Stimulated activated naive B cell treated with anti-CD40 and anti-IgM and Interleukin-4, amounts not matched to agents 10 μg/mL and 1 μg/mL and 100 μg/mL, for 72 hours (primary cell): ENCODE results near the gene LIPG.
A peak's percentile ranks its signal among the peaks of the same experiment; 100 is the strongest.
"Not testable (repeated sequence)": the region's sequence is repeated elsewhere in the genome, so short reads cannot be mapped to it uniquely, and the experiment has no call there.

Experiments
- ATAC-seq, 2 donors: fragments of 150-1000 bp; cut with Tn5 transposase; replicated peaks; 2 replicates each; pipeline ENCODE4 v1.10.0; 2021; ENCODE audit warnings: moderate library complexity in 1 of 2
- DNase-seq: peaks from one replicate; pipeline ENCODE4 v3.0.0; 2021
- H3K27ac Mint-ChIP-seq: one replicate; pipeline ENCODE4 v1.8.0; 2022; ENCODE audit warnings: mild to moderate bottlenecking, mixed read lengths
- H3K27me3 Mint-ChIP-seq, 2 donors: one replicate each; pipeline ENCODE4 v1.8.0; 2022; ENCODE audit warnings: mixed read lengths in 2 of 2
- H3K36me3 Mint-ChIP-seq, 2 donors: one replicate each; pipeline ENCODE4 v1.8.0; 2022; ENCODE audit warnings: mixed read lengths in 2 of 2, mild to moderate bottlenecking in 1 of 2
- H3K4me1 Mint-ChIP-seq, 2 donors: one replicate each; pipeline ENCODE4 v1.8.0; 2022; ENCODE audit warnings: mixed read lengths in 2 of 2, mild to moderate bottlenecking in 1 of 2
- H3K4me3 Mint-ChIP-seq, 2 donors: one replicate each; pipeline ENCODE4 v1.8.0; 2022; ENCODE audit warnings: mild to moderate bottlenecking in 2 of 2, mixed read lengths in 2 of 2, moderate library complexity in 1 of 2
- H3K9me3 Mint-ChIP-seq, 2 donors: one replicate each; pipeline ENCODE4 v1.8.0; 2022; ENCODE audit warnings: mixed read lengths in 2 of 2, mild to moderate bottlenecking in 1 of 2

The LIPG gene

GRCh38 chr18:49572611-49573345, 10.9 kb downstream of the LIPG start:
- Mint-ChIP-seq H3K9me3 (no peaks in the 10 kb centered on the region), H3K4me3 (no peak overlapping the region), H3K27ac (no peak overlapping the region), H3K4me1 (no peaks in the 10 kb centered on the region), H3K27me3 (peaks cover 0 to 15% of the 10 kb centered on the region in 2 donors), H3K36me3 (no peaks in the 10 kb centered on the region)
- no peak for ATAC-seq
- DNase-seq = no peak

- ATAC-seq (no peak), DNase-seq (no peak)
- H3K4me3 Mint-ChIP-seq = no peak overlapping the region
- no peak overlapping the region for H3K27ac Mint-ChIP-seq
- H3K4me1 Mint-ChIP-seq = no peaks in the 10 kb centered on the region
- H3K27me3 Mint-ChIP-seq = peaks cover 0 to 12% of the 10 kb centered on the region in 2 donors
- H3K9me3 Mint-ChIP-seq = no peaks in the 10 kb centered on the region
- no peaks in the 10 kb centered on the region for H3K36me3 Mint-ChIP-seq
Measured at GRCh38 chr18:49573835-49574234, 12.0 kb downstream of the LIPG start.

GRCh38 chr18:49579041-49579440, 17.2 kb downstream of the LIPG start:
- not testable (repeated sequence) for H3K36me3 Mint-ChIP-seq

GRCh38 chr18:49579583-49579982, 17.7 kb downstream of the LIPG start:
- not testable (repeated sequence) for H3K9me3 Mint-ChIP-seq

More at GRCh38 chr18:49579041-49579440, 17.2 kb downstream of the LIPG start:
- not testable (repeated sequence) for DNase-seq, H3K9me3 Mint-ChIP-seq, ATAC-seq, H3K4me1 Mint-ChIP-seq, H3K27ac Mint-ChIP-seq, H3K4me3 Mint-ChIP-seq
- H3K27me3 Mint-ChIP-seq = peaks cover 21 to 32% of the 10 kb centered on the region in 2 donors

GRCh38 chr18:49580279-49580678, 18.4 kb downstream of the LIPG start:
- ATAC-seq (no peak), DNase-seq (no peak)

More at GRCh38 chr18:49579583-49579982, 17.7 kb downstream of the LIPG start:
- DNase-seq, H3K36me3 Mint-ChIP-seq, H3K4me3 Mint-ChIP-seq, H3K27ac Mint-ChIP-seq, H3K4me1 Mint-ChIP-seq, ATAC-seq: not testable (repeated sequence)
- peaks cover 21 to 32% of the 10 kb centered on the region in 2 donors for H3K27me3 Mint-ChIP-seq

GRCh38 chr18:49581371-49581770, 19.5 kb downstream of the LIPG start:
- H3K36me3 Mint-ChIP-seq = peaks cover 0 to 4% of the 10 kb centered on the region in 2 donors
- H3K27me3 Mint-ChIP-seq = peaks cover 27 to 32% of the 10 kb centered on the region in 2 donors
- DNase-seq (no peak), ATAC-seq (peak; percentile 46 to 63)
- no peak overlapping the region for H3K4me3 Mint-ChIP-seq
- no peaks in the 10 kb centered on the region for H3K4me1 Mint-ChIP-seq
- H3K9me3 Mint-ChIP-seq = no peaks in the 10 kb centered on the region
- no peak overlapping the region for H3K27ac Mint-ChIP-seq

More at GRCh38 chr18:49580279-49580678, 18.4 kb downstream of the LIPG start:
- H3K27me3 Mint-ChIP-seq = peaks cover 21 to 32% of the 10 kb centered on the region in 2 donors
- no peaks in the 10 kb centered on the region for H3K4me1 Mint-ChIP-seq
- no peaks in the 10 kb centered on the region for H3K9me3 Mint-ChIP-seq
- no peak overlapping the region for H3K27ac Mint-ChIP-seq
- H3K36me3 Mint-ChIP-seq = peaks cover 0 to 4% of the 10 kb centered on the region in 2 donors
- no peak overlapping the region for H3K4me3 Mint-ChIP-seq

- Mint-ChIP-seq H3K4me1 (no peaks in the 10 kb centered on the region), H3K27me3 (peaks cover 27 to 33% of the 10 kb centered on the region in 2 donors), H3K4me3 (no peak overlapping the region)
Measured at GRCh38 chr18:49582579-49582978, 20.7 kb downstream of the LIPG start.

GRCh38 chr18:49584394-49584793, 22.5 kb downstream of the LIPG start:
- no peak for ATAC-seq
- Mint-ChIP-seq H3K27ac (no peak overlapping the region), H3K36me3 (peaks cover 0 to 2% of the 10 kb centered on the region in 2 donors)

More at GRCh38 chr18:49582579-49582978, 20.7 kb downstream of the LIPG start:
- H3K27ac Mint-ChIP-seq = no peak overlapping the region
- DNase-seq (no peak), ATAC-seq (no peak)
- peaks cover 0 to 4% of the 10 kb centered on the region in 2 donors for H3K36me3 Mint-ChIP-seq
- H3K9me3 Mint-ChIP-seq = no peaks in the 10 kb centered on the region

GRCh38 chr18:49584951-49585350, 23.1 kb downstream of the LIPG start:
- DNase-seq, ATAC-seq, H3K4me1 Mint-ChIP-seq, H3K27ac Mint-ChIP-seq, H3K4me3 Mint-ChIP-seq, H3K36me3 Mint-ChIP-seq, H3K9me3 Mint-ChIP-seq: not testable (repeated sequence)
- peaks cover 21 to 42% of the 10 kb centered on the region in 2 donors for H3K27me3 Mint-ChIP-seq

More at GRCh38 chr18:49584394-49584793, 22.5 kb downstream of the LIPG start:
- no peak for DNase-seq
- no peak overlapping the region for H3K4me3 Mint-ChIP-seq
- H3K4me1 Mint-ChIP-seq = no peaks in the 10 kb centered on the region
- peaks cover 25 to 42% of the 10 kb centered on the region in 2 donors for H3K27me3 Mint-ChIP-seq
- H3K9me3 Mint-ChIP-seq = no peaks in the 10 kb centered on the region

- Mint-ChIP-seq H3K4me3 (no peak overlapping the region), H3K36me3 (no peaks in the 10 kb centered on the region), H3K27ac (no peak overlapping the region), H3K27me3 (peaks cover 13 to 33% of the 10 kb centered on the region in 2 donors), H3K9me3 (no peaks in the 10 kb centered on the region), H3K4me1 (no peaks in the 10 kb centered on the region)
- ATAC-seq = no peak
- no peak for DNase-seq
Measured at GRCh38 chr18:49585781-49586663, 24.2 kb downstream of the LIPG start.

- no peak overlapping the region for H3K4me3 Mint-ChIP-seq
- H3K27me3 Mint-ChIP-seq = peaks cover 7 to 17% of the 10 kb centered on the region in 2 donors
- H3K9me3 Mint-ChIP-seq = no peaks in the 10 kb centered on the region
Measured at GRCh38 chr18:49588171-49588570, 26.3 kb downstream of the LIPG start.

GRCh38 chr18:49588971-49589370, 27.1 kb downstream of the LIPG start:
- ATAC-seq (no peak), DNase-seq (no peak)
- H3K27ac Mint-ChIP-seq = no peak overlapping the region
- H3K4me3 Mint-ChIP-seq = no peak overlapping the region
- peaks cover 6 to 11% of the 10 kb centered on the region in 2 donors for H3K27me3 Mint-ChIP-seq
- H3K4me1 Mint-ChIP-seq = no peaks in the 10 kb centered on the region
- H3K9me3 Mint-ChIP-seq = no peaks in the 10 kb centered on the region
- no peaks in the 10 kb centered on the region for H3K36me3 Mint-ChIP-seq

More at GRCh38 chr18:49588171-49588570, 26.3 kb downstream of the LIPG start:
- DNase-seq = no peak
- Mint-ChIP-seq H3K4me1 (no peaks in the 10 kb centered on the region), H3K27ac (no peak overlapping the region), H3K36me3 (no peaks in the 10 kb centered on the region)
- ATAC-seq = no peak

GRCh38 chr18:49590608-49591007, 28.8 kb downstream of the LIPG start:
- ATAC-seq = no peak
- Mint-ChIP-seq H3K4me1 (no peaks in the 10 kb centered on the region), H3K27me3 (peaks cover 4 to 23% of the 10 kb centered on the region in 2 donors), H3K36me3 (no peaks in the 10 kb centered on the region), H3K27ac (no peak overlapping the region), H3K4me3 (no peak overlapping the region), H3K9me3 (no peaks in the 10 kb centered on the region)
- DNase-seq = no peak

- ATAC-seq = no peak
- no peak overlapping the region for H3K4me3 Mint-ChIP-seq
- peaks cover 0 to 23% of the 10 kb centered on the region in 2 donors for H3K27me3 Mint-ChIP-seq
- H3K27ac Mint-ChIP-seq = no peak overlapping the region
- H3K4me1 Mint-ChIP-seq = no peaks in the 10 kb centered on the region
- H3K9me3 Mint-ChIP-seq = no peaks in the 10 kb centered on the region
- H3K36me3 Mint-ChIP-seq = no peaks in the 10 kb centered on the region
- no peak for DNase-seq
Measured at GRCh38 chr18:49591271-49591670, 29.4 kb downstream of the LIPG start.
